Choroid plexus epithelial cell (primary cell): ENCODE results near the gene SKOR2.

Experiments
- DNase-seq: peaks from one replicate; pipeline ENCODE4 v3.0.0-alpha.2; 2010; ENCODE audit warnings: low read depth
- H3K4me3 ChIP-seq: 2 replicates; pipeline ENCODE4 v1.5.1; 2011; ENCODE audit warnings: low read depth, mild to moderate bottlenecking, control low read depth, low read length, moderate library complexity
- TF ChIP-seq, protein P1 (sequence below): conservative IDR thresholded peaks from 2 replicates; pipeline ENCODE4 v1.5.1; 2011; ENCODE audit warnings: low read depth, mild to moderate bottlenecking, control low read depth, inconsistent platforms, low read length, moderate library complexity

Gene SKOR2

DNA sequence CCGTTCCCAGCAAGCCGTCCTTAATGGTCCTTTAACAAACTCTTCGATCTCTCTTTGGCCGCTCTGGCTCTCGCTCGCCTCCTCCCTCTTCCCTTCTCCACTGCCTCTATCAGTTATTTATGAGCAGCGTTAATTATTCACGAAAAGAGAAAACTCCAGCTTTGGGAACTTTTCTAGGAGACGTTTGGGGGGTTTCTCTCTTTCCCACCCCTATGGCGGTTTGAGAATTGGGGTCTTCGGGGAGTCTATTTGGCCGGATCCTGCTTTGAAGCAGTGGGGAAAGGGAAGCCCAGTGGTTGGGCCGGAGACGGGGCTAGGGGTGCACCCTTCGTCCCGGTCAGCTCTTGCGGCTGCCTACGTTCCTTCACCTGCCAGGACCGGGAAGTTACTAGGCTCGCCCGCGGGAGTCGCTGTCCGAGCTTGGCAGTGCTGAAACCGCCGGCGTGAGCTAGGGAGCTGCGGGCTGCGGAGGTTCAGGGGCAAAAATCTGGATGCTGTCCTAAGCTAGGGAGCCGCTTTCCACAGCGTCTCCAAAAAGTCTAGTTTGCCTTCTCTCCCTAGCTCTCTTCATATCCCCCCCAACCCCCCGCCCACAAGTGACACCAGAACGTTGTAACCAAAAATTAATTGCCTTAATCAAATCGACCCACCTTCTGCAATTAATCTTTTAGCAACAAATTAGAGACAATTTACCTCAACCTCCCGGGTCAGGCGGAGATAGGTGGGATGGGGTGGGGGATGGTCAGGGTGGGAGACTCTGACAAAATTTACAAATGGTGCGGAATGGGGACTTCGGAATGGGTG lies 8.9 kb upstream of the SKOR2 start:
- TF ChIP-seq, protein P1, sequence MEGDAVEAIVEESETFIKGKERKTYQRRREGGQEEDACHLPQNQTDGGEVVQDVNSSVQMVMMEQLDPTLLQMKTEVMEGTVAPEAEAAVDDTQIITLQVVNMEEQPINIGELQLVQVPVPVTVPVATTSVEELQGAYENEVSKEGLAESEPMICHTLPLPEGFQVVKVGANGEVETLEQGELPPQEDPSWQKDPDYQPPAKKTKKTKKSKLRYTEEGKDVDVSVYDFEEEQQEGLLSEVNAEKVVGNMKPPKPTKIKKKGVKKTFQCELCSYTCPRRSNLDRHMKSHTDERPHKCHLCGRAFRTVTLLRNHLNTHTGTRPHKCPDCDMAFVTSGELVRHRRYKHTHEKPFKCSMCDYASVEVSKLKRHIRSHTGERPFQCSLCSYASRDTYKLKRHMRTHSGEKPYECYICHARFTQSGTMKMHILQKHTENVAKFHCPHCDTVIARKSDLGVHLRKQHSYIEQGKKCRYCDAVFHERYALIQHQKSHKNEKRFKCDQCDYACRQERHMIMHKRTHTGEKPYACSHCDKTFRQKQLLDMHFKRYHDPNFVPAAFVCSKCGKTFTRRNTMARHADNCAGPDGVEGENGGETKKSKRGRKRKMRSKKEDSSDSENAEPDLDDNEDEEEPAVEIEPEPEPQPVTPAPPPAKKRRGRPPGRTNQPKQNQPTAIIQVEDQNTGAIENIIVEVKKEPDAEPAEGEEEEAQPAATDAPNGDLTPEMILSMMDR: no peak
- no peak overlapping the region for H3K4me3 ChIP-seq
- peak; percentile 50 for DNase-seq

- no peak overlapping the region for H3K4me3 ChIP-seq
- TF ChIP-seq, protein P1: no peak
- DNase-seq: peak; percentile 50
Measured at GRCh38 chr18:47254341-47254939, 3.0 kb upstream of the SKOR2 start.

- TF ChIP-seq, protein P1: no peak
- no peak overlapping the region for H3K4me3 ChIP-seq
- DNase-seq: no peak
Measured at GRCh38 chr18:47253101-47253654, 1.7 kb upstream of the SKOR2 start.

GRCh38 chr18:47250391-47251046 lies 941 bp downstream of the SKOR2 start:
- TF ChIP-seq, protein P1: no peak
- no peak overlapping the region for H3K4me3 ChIP-seq
- no peak for DNase-seq

DNA sequence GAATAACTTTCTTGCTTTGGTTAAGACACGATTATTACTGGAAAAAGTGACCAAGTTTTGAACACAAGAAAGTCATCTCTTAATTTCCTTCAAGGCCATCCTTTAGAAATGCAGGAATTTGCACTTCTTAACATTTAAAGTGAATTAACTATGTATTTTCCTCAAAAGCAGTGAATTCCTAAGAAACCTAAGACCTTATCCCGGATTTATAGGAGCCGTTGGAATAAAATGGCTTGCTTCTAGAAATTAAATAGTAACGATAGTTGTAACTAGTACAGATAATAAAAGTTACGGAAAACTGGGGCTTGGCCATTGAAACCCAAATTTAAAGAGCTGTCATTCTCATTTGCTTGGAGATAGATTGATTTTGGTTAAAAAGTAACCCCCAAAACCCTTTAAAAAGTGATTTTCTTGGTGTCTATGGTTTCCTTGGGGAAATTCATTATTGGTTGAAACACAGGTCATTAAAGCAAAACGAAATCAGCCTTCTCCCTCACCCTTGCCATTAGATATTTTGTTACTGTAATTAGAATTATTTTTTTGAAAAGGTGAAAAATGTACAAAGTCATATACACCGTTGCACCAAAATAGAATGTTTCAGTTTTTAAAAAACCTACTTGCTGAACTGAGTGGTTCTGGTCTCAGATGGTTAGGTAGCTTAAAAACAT lies 2.0 kb downstream of the SKOR2 start:
- TF ChIP-seq, protein P1: no peak
- no peak for DNase-seq
- no peak overlapping the region for H3K4me3 ChIP-seq

- no peak overlapping the region for H3K4me3 ChIP-seq
- no peak for DNase-seq
- TF ChIP-seq, protein P1: no peak
Measured at GRCh38 chr18:47248604-47249313, 2.7 kb downstream of the SKOR2 start.
